Coronary artery (tissue), 2 donors: Measurements from ENCODE around the gene EPAS1.

Source experiments
- DNase-seq: peaks from one replicate; pipeline ENCODE4 v3.0.0-alpha.2; 2017; ENCODE audit warnings: low spot score
- H3K27ac ChIP-seq, 2 donors: fragments of 200-600 bp; sonication (generic); one replicate each; pipeline ENCODE4 v1.5.1; 2016 to 2019
- H3K4me3 ChIP-seq: fragments of 200-600 bp; sonication (generic); 2 replicates; pipeline ENCODE4 v1.5.1; 2016; ENCODE audit warnings: mild to moderate bottlenecking, moderate library complexity
- CTCF ChIP-seq: fragments of 200-600 bp; sonication (generic); IDR thresholded peaks from one replicate; pipeline ENCODE4 v1.5.1; 2019; ENCODE audit warnings: antibody characterized with exemption

EPAS1 gene

GRCh38 chr2:46264447-46264846, 32.8 kb upstream of the EPAS1 start:
- Histone ChIP-seq H3K27ac (no peak overlapping the region), H3K4me3 (no peak overlapping the region)
- DNase-seq, result no peak
- no peak for TF ChIP-seq CTCF

- Histone ChIP-seq H3K27ac (no peak overlapping the region), H3K4me3 (no peak overlapping the region)
- TF ChIP-seq CTCF, result no peak
- DNase-seq, result no peak
Observed at GRCh38 chr2:46266134-46266533, 31.1 kb upstream of the EPAS1 start.

- H3K27ac ChIP-seq, result no peak overlapping the region
- DNase-seq, result no peak
Observed at GRCh38 chr2:46267616-46268015, 29.6 kb upstream of the EPAS1 start.

GRCh38 chr2:46268196-46268595, 29.0 kb upstream of the EPAS1 start:
- H3K4me3 ChIP-seq, result no peak overlapping the region
- DNase-seq, result no peak
- H3K27ac ChIP-seq, result no peak overlapping the region
- TF ChIP-seq CTCF, result no peak

More at GRCh38 chr2:46267616-46268015, 29.6 kb upstream of the EPAS1 start:
- TF ChIP-seq CTCF, result no peak
- no peak overlapping the region for H3K4me3 ChIP-seq

GRCh38 chr2:46269001-46269400, 28.2 kb upstream of the EPAS1 start:
- no peak for DNase-seq
- Histone ChIP-seq H3K27ac (no peak overlapping the region), H3K4me3 (no peak overlapping the region)
- no peak for TF ChIP-seq CTCF

GRCh38 chr2:46269544-46270273, 27.5 kb upstream of the EPAS1 start:
- Histone ChIP-seq H3K4me3 (no peak overlapping the region), H3K27ac (no peak overlapping the region)
- no peak for DNase-seq
- no peak for TF ChIP-seq CTCF

GRCh38 chr2:46270384-46270783, 26.8 kb upstream of the EPAS1 start:
- no peak for DNase-seq
- no peak overlapping the region for H3K27ac ChIP-seq
- TF ChIP-seq CTCF, result no peak
- H3K4me3 ChIP-seq, result no peak overlapping the region
